Measurements from ENCODE around the gene RGPD8. TPM values are rescaled to one million over a fixed set of nuclear protein-coding genes. Genes with fewer than 3 reads are reported as not detected.
"Not testable (repeated sequence)": the region's sequence is repeated elsewhere in the genome, so short reads cannot be mapped to it uniquely, and the experiment has no call there.

Gene RGPD8
- total and polyA plus RNA-seq, 4 donors, result 1.5 to 20.6 (median 4.5) TPM

GRCh38 chr2:112432735-112433479 is 538 bp downstream of the RGPD8 start:
- H3K4me3 ChIP-seq (ENCODE audit: low read depth in 1 of 3, low read length in 3 of 3), result peak overlapping the region in 2 of 3 donors; percentile 30 to 53
- TF ChIP-seq SP1 (IDR thresholded peaks at IDR 0.05), result peak; percentile 52
- peak; percentile 45 to 48 for TF ChIP-seq RXRA (IDR thresholded peaks at IDR 0.05)
- not testable (repeated sequence) for H3K36me3 ChIP-seq (ENCODE audit: control insufficient read depth in 4 of 4, insufficient read depth in 3 of 4, low read depth in 1 of 4, low read length in 3 of 4); H3K9ac ChIP-seq (ENCODE audit: low read depth in 1 of 2, low read length in 2 of 2); DNase-seq (ENCODE audit: low spot score); H3K4me1 ChIP-seq (ENCODE audit: control insufficient read depth in 4 of 4, insufficient read depth in 4 of 4, low read length in 3 of 4); H3K27me3 ChIP-seq (ENCODE audit: control insufficient read depth in 4 of 4, insufficient read depth in 4 of 4, low read length in 3 of 4); H3K9me3 ChIP-seq (ENCODE audit: control insufficient read depth in 4 of 4, low read length in 3 of 4)
- peak overlapping the region; percentile 65 to 72 for H3K27ac ChIP-seq (ENCODE audit: low read depth in 1 of 2, low read length in 2 of 2)
- 8% methylated on average over 93 of the region's 98 CpGs for WGBS

DNA sequence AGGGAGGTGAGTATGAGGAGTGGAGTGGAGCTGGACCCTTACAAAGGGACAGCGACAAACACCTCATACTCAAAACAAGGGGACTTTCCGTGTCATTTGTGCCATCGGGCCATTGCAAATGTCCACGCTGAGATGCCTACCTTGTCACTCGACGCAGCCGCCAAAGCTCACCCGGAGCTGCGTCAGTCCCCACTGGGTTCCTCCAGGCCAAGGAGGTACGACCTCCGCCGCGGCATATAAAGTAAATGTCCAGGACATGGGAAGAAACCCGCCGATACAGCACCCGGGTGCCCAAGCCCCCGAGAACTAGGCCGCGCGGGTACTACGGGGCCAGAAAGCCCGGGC is 1.1 kb downstream of the RGPD8 start:
- not testable (repeated sequence) for H3K36me3 ChIP-seq (ENCODE audit: control insufficient read depth in 4 of 4, insufficient read depth in 3 of 4, low read depth in 1 of 4, low read length in 3 of 4); H3K4me1 ChIP-seq (ENCODE audit: control insufficient read depth in 4 of 4, insufficient read depth in 4 of 4, low read length in 3 of 4); H3K27me3 ChIP-seq (ENCODE audit: control insufficient read depth in 4 of 4, insufficient read depth in 4 of 4, low read length in 3 of 4); DNase-seq (ENCODE audit: low spot score); H3K9me3 ChIP-seq (ENCODE audit: control insufficient read depth in 4 of 4, low read length in 3 of 4); H3K9ac ChIP-seq (ENCODE audit: low read depth in 1 of 2, low read length in 2 of 2); H3K27ac ChIP-seq (ENCODE audit: low read depth in 1 of 2, low read length in 2 of 2)
- WGBS, result 27% methylated on average over 22 of the region's 22 CpGs
- H3K4me3 ChIP-seq (ENCODE audit: low read depth in 1 of 3, low read length in 3 of 3), result peak overlapping the region in 2 of 3 donors; percentile 30 to 53

DNA sequence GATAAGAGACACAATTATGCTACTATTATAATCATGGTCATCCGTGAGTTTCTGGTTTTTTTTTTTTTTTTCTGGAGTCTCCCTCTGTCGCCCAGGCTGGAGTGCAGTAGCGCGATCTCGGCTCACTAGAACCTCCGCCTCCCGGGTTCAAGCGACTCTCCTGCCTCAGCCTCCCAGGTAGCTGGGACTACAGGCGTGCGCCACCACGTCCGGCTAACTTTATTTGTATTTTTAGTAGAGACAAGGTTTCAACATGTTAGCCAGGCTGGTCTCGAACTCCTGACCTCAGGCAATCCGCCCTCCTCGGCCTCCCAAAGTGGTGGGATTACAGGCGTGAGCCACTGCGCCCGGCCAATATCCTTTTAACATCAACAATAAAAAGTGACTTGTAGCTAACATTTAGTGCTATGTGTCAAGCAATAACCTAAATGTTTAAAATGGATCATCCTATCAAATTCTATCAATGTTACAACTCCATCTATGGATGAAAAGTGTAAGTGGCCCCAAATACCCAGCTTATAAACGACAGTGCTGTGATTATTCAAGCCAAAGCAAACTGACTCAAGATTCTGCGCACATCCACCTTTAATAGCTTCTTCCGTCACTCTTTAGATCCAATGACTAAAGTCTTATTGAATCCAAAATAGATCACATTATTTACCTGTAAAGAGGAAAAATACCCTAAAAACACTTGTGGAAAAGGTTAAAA is 1.7 kb downstream of the RGPD8 start:
- peak overlapping the region in 1 of 3 donors; percentile 53 for H3K4me3 ChIP-seq (ENCODE audit: low read depth in 1 of 3, low read length in 3 of 3)
- not testable (repeated sequence) for H3K27me3 ChIP-seq (ENCODE audit: control insufficient read depth in 4 of 4, insufficient read depth in 4 of 4, low read length in 3 of 4); H3K36me3 ChIP-seq (ENCODE audit: control insufficient read depth in 4 of 4, insufficient read depth in 3 of 4, low read depth in 1 of 4, low read length in 3 of 4); H3K4me1 ChIP-seq (ENCODE audit: control insufficient read depth in 4 of 4, insufficient read depth in 4 of 4, low read length in 3 of 4); H3K9me3 ChIP-seq (ENCODE audit: control insufficient read depth in 4 of 4, low read length in 3 of 4); H3K9ac ChIP-seq (ENCODE audit: low read depth in 1 of 2, low read length in 2 of 2); DNase-seq (ENCODE audit: low spot score); H3K27ac ChIP-seq (ENCODE audit: low read depth in 1 of 2, low read length in 2 of 2)
- peak in 1 of 2 donors; percentile 8 for TF ChIP-seq RAD21 (IDR thresholded peaks at IDR 0.05)
- 55% methylated on average over 21 of the region's 21 CpGs for WGBS

DNA sequence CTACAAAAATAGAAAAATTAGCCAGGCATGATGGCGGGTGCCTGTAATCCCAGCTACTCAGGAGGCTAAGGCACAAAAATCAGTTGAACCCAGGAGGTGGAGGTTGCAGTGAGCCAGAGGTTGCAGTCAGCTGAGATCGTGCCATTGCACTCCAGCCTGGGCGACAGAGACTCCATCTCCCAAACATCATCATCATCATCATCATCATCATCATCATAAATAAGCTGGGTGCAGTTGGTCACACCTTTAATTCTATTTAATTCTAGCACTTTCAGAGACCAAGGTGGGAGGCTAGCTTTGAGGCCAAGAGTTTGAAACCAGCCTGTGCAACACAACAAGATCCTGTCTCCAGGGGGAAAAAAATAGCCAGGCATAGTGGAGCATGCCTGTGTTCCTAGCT is 8.9 kb downstream of the RGPD8 start:
- not testable (repeated sequence) for H3K36me3 ChIP-seq (ENCODE audit: control insufficient read depth in 4 of 4, insufficient read depth in 3 of 4, low read depth in 1 of 4, low read length in 3 of 4); H3K27ac ChIP-seq (ENCODE audit: low read depth in 1 of 2, low read length in 2 of 2); H3K9me3 ChIP-seq (ENCODE audit: control insufficient read depth in 4 of 4, low read length in 3 of 4); H3K9ac ChIP-seq (ENCODE audit: low read depth in 1 of 2, low read length in 2 of 2); H3K4me3 ChIP-seq (ENCODE audit: low read depth in 1 of 3, low read length in 3 of 3); H3K4me1 ChIP-seq (ENCODE audit: control insufficient read depth in 4 of 4, insufficient read depth in 4 of 4, low read length in 3 of 4); DNase-seq (ENCODE audit: low spot score); H3K27me3 ChIP-seq (ENCODE audit: control insufficient read depth in 4 of 4, insufficient read depth in 4 of 4, low read length in 3 of 4)
- WGBS, result 95% methylated on average over 2 of the region's 3 CpGs

DNA sequence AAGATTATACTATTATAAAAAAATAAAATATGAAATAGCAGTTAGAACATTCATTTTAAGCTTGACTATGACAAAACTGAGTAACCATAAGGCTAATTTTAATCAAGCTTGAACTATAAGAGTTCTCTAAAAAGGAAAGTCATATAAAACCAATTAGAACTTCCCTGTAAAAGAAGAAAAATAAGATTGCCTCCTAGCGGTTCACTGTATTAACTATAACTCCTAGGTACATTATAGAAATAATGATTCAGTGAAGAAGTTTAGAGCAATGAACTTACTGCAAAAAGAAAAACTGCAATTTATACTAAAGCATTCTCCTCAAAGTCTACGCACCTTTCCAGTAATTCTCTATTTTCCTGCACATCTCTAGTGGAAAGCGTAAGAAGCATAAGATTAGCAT is 16.6 kb downstream of the RGPD8 start:
- WGBS, result 80% methylated on average over 3 of the region's 3 CpGs
- not testable (repeated sequence) for H3K9ac ChIP-seq (ENCODE audit: low read depth in 1 of 2, low read length in 2 of 2); H3K4me3 ChIP-seq (ENCODE audit: low read depth in 1 of 3, low read length in 3 of 3); H3K4me1 ChIP-seq (ENCODE audit: control insufficient read depth in 4 of 4, insufficient read depth in 4 of 4, low read length in 3 of 4); H3K27ac ChIP-seq (ENCODE audit: low read depth in 1 of 2, low read length in 2 of 2); H3K9me3 ChIP-seq (ENCODE audit: control insufficient read depth in 4 of 4, low read length in 3 of 4); H3K36me3 ChIP-seq (ENCODE audit: control insufficient read depth in 4 of 4, insufficient read depth in 3 of 4, low read depth in 1 of 4, low read length in 3 of 4); H3K27me3 ChIP-seq (ENCODE audit: control insufficient read depth in 4 of 4, insufficient read depth in 4 of 4, low read length in 3 of 4); DNase-seq (ENCODE audit: low spot score)
- peak in 1 of 2 donors; percentile 37 for TF ChIP-seq RAD21 (IDR thresholded peaks at IDR 0.05)

- not testable (repeated sequence) for H3K4me3 ChIP-seq (ENCODE audit: low read depth in 1 of 3, low read length in 3 of 3); H3K9me3 ChIP-seq (ENCODE audit: control insufficient read depth in 4 of 4, low read length in 3 of 4)
- 97% methylated on average over 7 of the region's 7 CpGs for WGBS
Measured at GRCh38 chr2:112360055-112360454, 73.4 kb downstream of the RGPD8 start.

GRCh38 chr2:112354335-112354734 is 79.1 kb downstream of the RGPD8 start:
- not testable (repeated sequence) for H3K4me1 ChIP-seq (ENCODE audit: control insufficient read depth in 4 of 4, insufficient read depth in 4 of 4, low read length in 3 of 4); H3K36me3 ChIP-seq (ENCODE audit: control insufficient read depth in 4 of 4, insufficient read depth in 3 of 4, low read depth in 1 of 4, low read length in 3 of 4); H3K27me3 ChIP-seq (ENCODE audit: control insufficient read depth in 4 of 4, insufficient read depth in 4 of 4, low read length in 3 of 4); H3K27ac ChIP-seq (ENCODE audit: low read depth in 1 of 2, low read length in 2 of 2); H3K9me3 ChIP-seq (ENCODE audit: control insufficient read depth in 4 of 4, low read length in 3 of 4); H3K4me3 ChIP-seq (ENCODE audit: low read depth in 1 of 3, low read length in 3 of 3); H3K9ac ChIP-seq (ENCODE audit: low read depth in 1 of 2, low read length in 2 of 2); DNase-seq (ENCODE audit: low spot score)
- 95% methylated on average over 2 of the region's 2 CpGs for WGBS

More at GRCh38 chr2:112360055-112360454, 73.4 kb downstream of the RGPD8 start:
- not testable (repeated sequence) for H3K36me3 ChIP-seq (ENCODE audit: control insufficient read depth in 4 of 4, insufficient read depth in 3 of 4, low read depth in 1 of 4, low read length in 3 of 4); H3K4me1 ChIP-seq (ENCODE audit: control insufficient read depth in 4 of 4, insufficient read depth in 4 of 4, low read length in 3 of 4); H3K27me3 ChIP-seq (ENCODE audit: control insufficient read depth in 4 of 4, insufficient read depth in 4 of 4, low read length in 3 of 4); DNase-seq (ENCODE audit: low spot score); H3K27ac ChIP-seq (ENCODE audit: low read depth in 1 of 2, low read length in 2 of 2); H3K9ac ChIP-seq (ENCODE audit: low read depth in 1 of 2, low read length in 2 of 2)

Data from liver (tissue), 9 donors.